H9 (cell line): ENCODE results near the gene LRP3. TPM values are rescaled to one million over a fixed set of nuclear protein-coding genes. Genes with fewer than 3 reads are reported as not detected.

ENCODE experiments used
- DNase-seq: peaks from one replicate; pipeline ENCODE4 v3.0.0-alpha.2; 2017
- H2AFZ ChIP-seq: one replicate; pipeline ENCODE4 v1.6.1; 2013; ENCODE audit warnings: mild to moderate bottlenecking, low read length, control low read depth, moderate library complexity
- H2AK5ac ChIP-seq: 2 replicates; pipeline ENCODE4 v1.6.1; 2013; ENCODE audit warnings: low read length, control low read depth, mixed read lengths; ENCODE audit not compliant: insufficient read length
- H2BK120ac ChIP-seq: one replicate; pipeline ENCODE4 v1.6.1; 2013; ENCODE audit warnings: low read depth, mild to moderate bottlenecking, low read length, control low read depth, inconsistent platforms; ENCODE audit not compliant: poor library complexity, severe bottlenecking
- H2BK12ac ChIP-seq: 2 replicates; pipeline ENCODE4 v1.6.1; 2013; ENCODE audit warnings: low read length, control low read depth, mixed read lengths, low read depth; ENCODE audit not compliant: insufficient read length
- H2BK15ac ChIP-seq: 2 replicates; pipeline ENCODE4 v1.6.1; 2013; ENCODE audit warnings: low read depth, low read length, control low read depth
- H2BK20ac ChIP-seq: one replicate; pipeline ENCODE4 v1.6.1; 2013; ENCODE audit warnings: low read depth, mild to moderate bottlenecking, low read length, control low read depth, inconsistent platforms; ENCODE audit not compliant: poor library complexity, severe bottlenecking
- H2BK5ac ChIP-seq: 2 replicates; pipeline ENCODE4 v1.6.1; 2013; ENCODE audit warnings: low read length, control low read depth, mixed read lengths; ENCODE audit not compliant: insufficient read length
- H3K14ac ChIP-seq: 2 replicates; pipeline ENCODE4 v1.6.1; 2013; ENCODE audit warnings: low read length, control low read depth; ENCODE audit not compliant: insufficient read depth
- H3K18ac ChIP-seq: 2 replicates; pipeline ENCODE4 v1.6.1; 2013; ENCODE audit warnings: low read depth, mild to moderate bottlenecking, mixed read lengths, low read length, control low read depth; ENCODE audit not compliant: insufficient read length
- H3K23ac ChIP-seq: 2 replicates; pipeline ENCODE4 v1.6.1; 2013; ENCODE audit warnings: low read length, control low read depth, mixed read lengths, low read depth; ENCODE audit not compliant: insufficient read length
- H3K23me2 ChIP-seq: 2 replicates; pipeline ENCODE4 v1.6.1; 2013; ENCODE audit warnings: low read depth, mild to moderate bottlenecking, mixed read lengths, low read length, control low read depth; ENCODE audit not compliant: insufficient read length, poor library complexity, severe bottlenecking
- H3K27ac ChIP-seq: 2 replicates; pipeline ENCODE4 v1.5.1; 2013; ENCODE audit warnings: low read length, control low read depth, mixed read lengths, low read depth; ENCODE audit not compliant: insufficient read length
- H3K27me3 ChIP-seq: 2 replicates; pipeline ENCODE4 v1.6.1; 2013; ENCODE audit warnings: low read length, control low read depth, inconsistent platforms; ENCODE audit not compliant: insufficient read depth
- H3K4ac ChIP-seq: 2 replicates; pipeline ENCODE4 v1.6.1; 2013; ENCODE audit warnings: low read depth, mild to moderate bottlenecking, control low read depth, inconsistent platforms, low read length, moderate library complexity
- H3K4me1 ChIP-seq: 2 replicates; pipeline ENCODE4 v1.6.1; 2013; ENCODE audit warnings: low read length, control low read depth, inconsistent platforms; ENCODE audit not compliant: insufficient read depth
- H3K4me2 ChIP-seq: 2 replicates; pipeline ENCODE4 v1.6.1; 2013; ENCODE audit warnings: low read length, control low read depth, mixed read lengths; ENCODE audit not compliant: insufficient read length, insufficient read depth
- H3K56ac ChIP-seq: 2 replicates; pipeline ENCODE4 v1.6.1; 2013; ENCODE audit warnings: low read depth, mild to moderate bottlenecking, mixed read lengths, low read length, control low read depth; ENCODE audit not compliant: insufficient read length
- H3K79me1 ChIP-seq: 2 replicates; pipeline ENCODE4 v1.6.1; 2013; ENCODE audit warnings: low read depth, mild to moderate bottlenecking, moderate library complexity, low read length, control low read depth, inconsistent platforms; ENCODE audit not compliant: insufficient read depth, poor library complexity, severe bottlenecking
- H3K79me2 ChIP-seq: 2 replicates; pipeline ENCODE4 v1.6.1; 2013; ENCODE audit warnings: low read length, control low read depth, inconsistent platforms; ENCODE audit not compliant: insufficient read depth
- H3K9ac ChIP-seq: 2 replicates; pipeline ENCODE4 v1.6.1; 2013; ENCODE audit warnings: low read length, control low read depth, mixed read lengths; ENCODE audit not compliant: insufficient read length; ENCODE audit errors: extremely low read depth
- H3K9me3 ChIP-seq: one replicate; pipeline ENCODE4 v1.6.1; 2013; ENCODE audit warnings: low read depth, low read length, inconsistent platforms; ENCODE audit not compliant: control insufficient read depth
- H3T11ph ChIP-seq: one replicate; pipeline ENCODE4 v1.6.1; 2013; ENCODE audit warnings: mild to moderate bottlenecking, low read length, control low read depth, inconsistent platforms
- H4K20me1 ChIP-seq: one replicate; pipeline ENCODE4 v1.6.1; 2013; ENCODE audit not compliant: control insufficient read depth, insufficient read length, insufficient read depth
- H4K5ac ChIP-seq: 2 replicates; pipeline ENCODE4 v1.6.1; 2013; ENCODE audit warnings: low read depth, mild to moderate bottlenecking, mixed read lengths, low read length, control low read depth; ENCODE audit not compliant: insufficient read length
- H4K8ac ChIP-seq: replicated peaks from 2 replicates; pipeline ENCODE4 v1.6.1; 2013; ENCODE audit warnings: low read length, control low read depth, mixed read lengths, low read depth; ENCODE audit not compliant: insufficient read length
- H4K91ac ChIP-seq: 2 replicates; pipeline ENCODE4 v1.6.1; 2013; ENCODE audit warnings: low read depth, mild to moderate bottlenecking, moderate library complexity, mixed read lengths, low read length, control low read depth; ENCODE audit not compliant: insufficient read length
- H3K27ac Mint-ChIP-seq, 3 experiments: 2 replicates in 2 of 3; 3 replicates in 1 of 3; pipeline ENCODE4 v1.8.0; 2020 to 2021; ENCODE audit warnings: mixed read lengths in 3 of 3, mild to moderate bottlenecking in 1 of 3, moderate library complexity in 1 of 3
- H3K27me3 Mint-ChIP-seq: 2 replicates; pipeline ENCODE4 v1.8.0; 2021; ENCODE audit warnings: low read depth, mild to moderate bottlenecking, moderate library complexity, mixed read lengths
- H3K36me3 Mint-ChIP-seq, 3 experiments: 2 replicates in 2 of 3; 3 replicates in 1 of 3; pipeline ENCODE4 v1.8.0; 2020 to 2021; ENCODE audit warnings: low read depth in 3 of 3, mixed read lengths in 3 of 3; ENCODE audit not compliant: insufficient read depth in 1 of 3
- H3K4me1 Mint-ChIP-seq, 2 experiments: 2 replicates each; pipeline ENCODE4 v1.8.0; 2020; ENCODE audit warnings: mixed read lengths in 2 of 2
- H3K4me3 Mint-ChIP-seq, 2 experiments: 2 replicates in 1 of 2; 3 replicates in 1 of 2; pipeline ENCODE4 v1.8.0; 2020 to 2021; ENCODE audit warnings: mild to moderate bottlenecking in 2 of 2, mixed read lengths in 2 of 2, moderate library complexity in 1 of 2
- H3K9me3 Mint-ChIP-seq, 2 experiments: 2 replicates in 1 of 2; 3 replicates in 1 of 2; pipeline ENCODE4 v1.8.0; 2020; ENCODE audit warnings: mild to moderate bottlenecking in 2 of 2, mixed read lengths in 2 of 2, moderate library complexity in 1 of 2
- CTCF ChIP-seq: fragments of 200-600 bp; sonication (generic); conservative IDR thresholded peaks from 3 replicates; pipeline ENCODE4 v1.8.0; 2021; ENCODE audit warnings: antibody characterized with exemption, mild to moderate bottlenecking
- WGBS: extraction: QIAGEN DNeasy Blood & Tissue Kit; methylation state at CpG from one replicate; pipeline ENCODE4 v1.1.7; 2013; ENCODE audit warnings: missing lambda C conversion rate, low lambda C conversion rate, mixed read lengths; ENCODE audit not compliant: insufficient read length; ENCODE audit errors: extremely low coverage; 5-methylcytosine and 5-hydroxymethylcytosine counted together
- total RNA-seq: library from RNA; stranded (reverse); gene quantifications from 2 replicates; pipeline ENCODE4 v1.2.1, GENCODE V29; 2021

Gene LRP3
- total RNA-seq, 1 experiment from 2014 or later, result 29.2 TPM

GRCh38 chr19:33235996-33236350 lies 41.8 kb downstream of the LRP3 start:
- no peak overlapping the region for H4K5ac ChIP-seq
- no peak overlapping the region for H2BK5ac ChIP-seq
- no peak overlapping the region for H3K4me2 ChIP-seq
- H3K4ac ChIP-seq, result no peak overlapping the region
- H3K18ac ChIP-seq, result no peak overlapping the region
- no peak overlapping the region for H4K8ac ChIP-seq
- no peak overlapping the region for H3K4me3 Mint-ChIP-seq
- H2BK120ac ChIP-seq, result no peak overlapping the region
- H3K27me3 Mint-ChIP-seq, result peaks cover 10% of the 10 kb centered on the region
- no peak overlapping the region for H3T11ph ChIP-seq
- no peaks in the 10 kb centered on the region for H3K4me1 ChIP-seq
- no peak overlapping the region for H3K9ac ChIP-seq
- no peak for TF ChIP-seq CTCF
- no peaks in the 10 kb centered on the region for H3K23me2 ChIP-seq
- no peaks in the 10 kb centered on the region for H3K79me2 ChIP-seq
- H3K36me3 Mint-ChIP-seq, result no peaks in the 10 kb centered on the region
- H3K4me1 Mint-ChIP-seq, result peaks cover 3 to 4% of the 10 kb centered on the region in 2 experiments; a peak in 1 of 4 replicates
- H3K9me3 Mint-ChIP-seq, result no peaks in the 10 kb centered on the region
- H2BK20ac ChIP-seq, result no peak overlapping the region
- no peak overlapping the region for H3K27ac ChIP-seq
- H2BK12ac ChIP-seq, result no peak overlapping the region
- no CpG with 5 or more reads among the region's 20 CpGs for WGBS
- H4K20me1 ChIP-seq, result no peaks in the 10 kb centered on the region
- no peak overlapping the region for H2AFZ ChIP-seq
- no peaks in the 10 kb centered on the region for H3K79me1 ChIP-seq
- H2BK15ac ChIP-seq, result no peak overlapping the region
- H2AK5ac ChIP-seq, result no peak overlapping the region
- H4K91ac ChIP-seq, result no peak overlapping the region
- H3K27me3 ChIP-seq, result no peaks in the 10 kb centered on the region
- no peak overlapping the region for H3K23ac ChIP-seq
- H3K14ac ChIP-seq, result no peak overlapping the region
- DNase-seq, result no peak
- no peaks in the 10 kb centered on the region for H3K9me3 ChIP-seq
- H3K56ac ChIP-seq, result no peak overlapping the region
- no peak overlapping the region for H3K27ac Mint-ChIP-seq
